Stimulated activated CD8-positive, alpha-beta memory T cell treated with anti-CD3 and anti-CD28 coated beads, Interleukin-12 subunit alpha, Interleukin-12 subunit beta, amount 100 ng/mL, for 24 hours (primary cell): ENCODE data around the gene ZNF618.

Source experiments
- DNase-seq: peaks from one replicate; pipeline ENCODE4 v3.0.0-alpha.2; 2020; ENCODE audit errors: extremely low read depth

Gene ZNF618

GRCh38 chr9:114023961-114024360 lies 147.9 kb downstream of the ZNF618 start:
- no peak for DNase-seq

- DNase-seq: no peak
Measured at GRCh38 chr9:114025196-114025753, 149.2 kb downstream of the ZNF618 start.

- DNase-seq: no peak
Measured at GRCh38 chr9:114025760-114026159, 149.7 kb downstream of the ZNF618 start.

- no peak for DNase-seq
Measured at GRCh38 chr9:114026335-114026734, 150.2 kb downstream of the ZNF618 start.

- no peak for DNase-seq
Measured at GRCh38 chr9:114027159-114027862, 151.2 kb downstream of the ZNF618 start.

DNA sequence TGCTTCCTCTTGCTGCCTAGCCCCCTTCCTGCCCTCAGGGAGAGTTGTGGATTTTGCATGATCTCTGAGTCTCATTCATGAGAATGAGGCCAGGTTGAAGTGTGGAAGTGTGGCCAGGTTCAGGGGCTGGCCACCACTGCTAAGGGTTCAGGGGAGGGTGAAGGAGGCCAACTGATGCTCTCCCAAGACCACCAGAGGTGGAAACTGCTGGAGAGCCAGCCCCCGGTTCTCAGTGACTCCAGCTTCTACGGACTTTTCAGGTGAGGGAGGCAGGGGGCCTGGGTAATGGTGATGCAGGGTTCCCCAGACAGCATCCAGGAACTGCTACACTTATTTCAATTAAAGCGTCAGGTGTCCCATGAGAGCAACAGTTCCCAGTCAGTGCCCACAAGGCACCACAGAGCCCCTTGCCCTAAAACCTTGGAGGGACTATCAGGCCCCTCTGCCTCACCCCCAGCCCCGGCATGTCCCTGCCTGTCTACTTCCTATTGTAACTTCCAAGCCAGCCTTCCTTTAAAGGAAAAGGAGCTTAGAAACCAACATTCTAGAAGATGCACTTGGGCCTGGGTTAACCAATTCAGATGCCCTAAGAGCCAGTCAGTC lies 151.9 kb downstream of the ZNF618 start:
- no peak for DNase-seq

DNA sequence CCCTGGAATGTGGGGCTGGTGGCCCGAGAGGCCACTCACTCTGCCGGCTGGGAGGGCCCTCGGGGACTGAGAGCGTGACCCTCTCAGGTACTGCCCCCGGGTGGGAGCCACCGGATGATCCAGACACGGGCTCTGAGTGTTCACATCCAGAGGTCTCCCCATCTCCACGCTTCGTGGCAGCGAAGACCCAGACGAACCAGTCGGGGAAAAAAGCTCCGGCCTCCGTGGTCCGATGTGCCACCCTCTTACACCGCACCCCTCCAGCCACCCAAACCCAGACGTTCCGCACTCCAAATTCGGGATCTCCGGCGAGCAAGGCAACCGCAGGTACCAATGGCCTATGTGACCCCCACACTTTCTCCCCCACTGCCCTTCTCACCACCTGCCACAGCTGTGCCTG lies 152.5 kb downstream of the ZNF618 start:
- no peak for DNase-seq

DNA sequence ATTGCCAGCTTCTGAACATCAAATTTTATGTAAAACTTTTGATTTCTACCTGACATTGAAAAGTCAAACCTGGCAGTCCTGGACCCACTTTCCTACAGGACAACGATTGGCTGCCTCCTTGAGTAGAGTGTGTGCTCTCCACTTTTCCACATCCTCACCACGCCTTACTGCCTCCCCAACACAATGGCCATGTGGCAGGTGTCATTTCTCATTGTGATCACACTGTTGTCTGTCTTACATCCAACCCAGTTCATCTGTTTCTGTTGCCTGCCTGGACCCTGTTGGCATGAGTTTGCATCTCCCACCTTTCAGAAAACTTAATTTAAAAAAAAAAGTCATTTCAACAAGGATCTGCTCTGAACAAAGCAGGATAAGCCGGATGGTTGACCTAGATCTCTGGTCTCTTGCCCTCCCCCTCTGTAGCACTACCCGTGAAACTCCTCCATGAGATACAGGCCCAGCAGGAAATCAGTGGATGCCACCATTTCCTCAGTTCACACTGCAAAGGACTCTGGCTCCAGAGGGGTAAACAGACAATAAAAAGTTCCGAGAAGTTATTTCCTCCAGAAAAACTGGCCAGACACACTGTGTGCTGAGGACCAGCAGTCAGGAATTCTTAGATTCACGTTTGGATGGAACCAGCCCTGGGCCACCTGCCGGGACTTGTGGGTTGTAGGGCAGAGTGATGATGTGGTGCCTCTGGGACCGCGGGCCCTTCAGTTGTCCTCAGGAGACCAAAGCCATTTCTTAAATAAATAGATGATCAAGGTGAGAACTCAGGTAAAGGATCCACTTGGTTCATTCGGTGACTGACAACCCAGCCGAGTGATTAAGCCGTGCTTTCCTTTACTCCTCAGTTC lies 153.4 kb downstream of the ZNF618 start:
- no peak for DNase-seq

DNA sequence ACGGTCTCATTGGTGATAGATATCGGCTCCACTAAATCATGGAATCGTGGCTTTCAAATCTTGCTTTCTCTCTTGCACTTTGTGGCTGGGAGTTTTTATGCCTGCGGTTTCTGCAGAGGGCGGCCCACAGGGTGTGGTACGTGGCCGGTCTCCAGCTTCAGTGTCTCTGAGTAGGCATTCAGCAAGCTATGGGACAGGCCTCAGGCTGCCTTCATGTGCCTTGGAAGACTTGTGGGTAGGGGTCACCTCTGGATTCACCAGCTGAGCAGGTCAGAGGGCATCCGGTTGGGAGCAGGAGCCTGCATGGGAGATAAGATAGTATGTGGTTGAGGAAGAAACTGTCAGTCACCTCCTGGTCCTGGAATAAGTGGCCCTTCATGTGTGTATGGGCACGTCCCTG lies 154.3 kb downstream of the ZNF618 start:
- DNase-seq: no peak

- no peak for DNase-seq
Measured at GRCh38 chr9:114031037-114031630, 155.0 kb downstream of the ZNF618 start.

DNA sequence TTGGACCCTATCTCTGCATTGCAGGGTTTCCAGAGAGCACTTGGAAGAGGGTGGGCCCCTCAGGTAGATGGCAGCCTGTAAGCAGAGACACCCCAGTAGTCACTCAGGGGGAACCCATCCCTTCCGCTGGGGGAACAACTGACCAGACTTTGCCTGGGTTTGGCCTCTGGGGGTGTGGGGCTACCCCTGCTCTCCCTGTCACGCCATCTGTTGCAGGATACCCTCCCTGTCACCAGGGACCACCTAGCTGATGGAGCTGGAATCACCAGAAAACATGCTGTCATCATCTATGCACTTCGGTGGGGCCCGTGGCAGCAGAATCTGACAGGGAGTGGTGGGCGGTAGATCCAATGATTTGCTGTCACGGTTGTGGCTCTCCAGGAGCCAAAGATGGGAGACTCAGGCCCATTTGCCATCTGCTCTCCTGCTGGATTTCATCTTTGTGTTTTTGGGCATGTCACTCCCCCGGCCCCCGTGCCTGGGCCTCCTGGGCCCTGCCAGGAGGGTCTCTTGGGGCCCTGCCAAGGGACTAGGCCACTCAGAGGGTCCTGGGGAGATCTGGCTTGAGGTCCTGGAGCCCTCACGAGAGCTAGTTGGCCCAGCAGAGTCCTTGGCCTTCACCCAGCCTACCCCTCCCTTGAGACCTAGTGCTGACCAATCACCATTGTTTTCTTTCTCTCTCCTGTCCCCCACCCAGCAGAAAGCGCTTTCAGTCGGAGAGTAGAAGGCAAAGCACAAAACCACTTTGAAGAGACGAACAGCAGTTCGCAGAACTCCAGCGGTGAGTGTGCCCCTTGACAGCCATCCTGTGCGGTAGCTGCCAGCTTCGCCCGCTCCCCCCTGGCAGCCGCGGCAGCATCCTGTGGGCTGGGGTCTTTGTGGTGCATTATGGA lies 156.1 kb downstream of the ZNF618 start:
- no peak for DNase-seq

DNA sequence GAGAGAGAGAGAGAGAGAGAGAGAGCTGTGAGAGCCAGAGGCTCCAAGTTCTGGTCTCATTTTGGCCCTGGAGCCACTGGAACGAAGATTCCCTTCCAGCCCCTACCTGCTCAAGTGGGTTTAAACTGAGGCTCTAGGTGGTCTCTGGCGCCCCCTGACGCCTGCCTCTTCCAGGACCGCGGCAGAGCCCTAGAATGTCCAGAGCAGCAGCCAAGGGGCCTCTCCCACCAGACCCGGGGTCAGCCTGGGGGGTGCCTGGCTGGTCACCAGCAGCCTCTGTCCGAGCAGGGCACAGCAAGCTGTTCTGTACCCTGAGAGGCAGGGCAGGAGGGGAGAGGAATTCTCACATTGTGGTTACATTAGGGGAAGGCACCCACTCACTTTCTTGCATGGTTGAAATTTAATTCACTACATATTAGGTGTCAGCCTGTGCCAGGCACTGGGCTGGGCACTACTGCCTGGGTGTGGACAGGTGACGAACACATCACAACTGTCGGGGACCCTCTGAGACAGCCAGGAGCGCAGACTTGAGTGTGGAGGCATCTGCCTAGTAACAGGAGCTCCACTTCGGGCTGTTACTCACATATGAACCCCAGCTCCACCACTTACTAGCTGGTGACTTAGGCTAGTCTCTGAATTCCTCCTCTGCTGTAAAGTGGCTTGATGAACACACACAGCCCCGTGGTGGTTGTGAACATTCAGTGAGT lies 157.4 kb downstream of the ZNF618 start:
- no peak for DNase-seq

- no peak for DNase-seq
Measured at GRCh38 chr9:114034196-114034595, 158.1 kb downstream of the ZNF618 start.

DNA sequence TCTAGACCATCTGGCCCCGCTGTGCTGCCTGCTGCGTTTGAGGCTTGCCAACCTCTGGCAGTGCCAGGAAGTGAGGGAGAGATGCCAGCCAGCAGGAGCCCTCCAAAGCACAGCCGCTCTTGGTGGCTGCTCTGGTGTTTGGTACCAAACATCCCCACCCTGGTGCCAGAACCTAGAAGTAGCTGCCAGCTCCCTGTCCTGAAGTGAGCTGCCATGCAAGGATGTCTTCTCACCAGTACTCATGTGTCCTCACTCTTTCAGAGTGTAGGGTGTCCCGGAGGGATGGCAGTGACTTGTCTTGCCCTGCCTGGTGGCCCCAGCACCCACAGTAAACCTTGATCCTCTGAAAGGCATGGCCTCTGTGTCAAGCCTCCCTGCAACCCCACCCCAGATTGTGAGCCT lies 158.6 kb downstream of the ZNF618 start:
- DNase-seq: no peak

- DNase-seq: no peak
Measured at GRCh38 chr9:114035221-114035844, 159.2 kb downstream of the ZNF618 start.

DNA sequence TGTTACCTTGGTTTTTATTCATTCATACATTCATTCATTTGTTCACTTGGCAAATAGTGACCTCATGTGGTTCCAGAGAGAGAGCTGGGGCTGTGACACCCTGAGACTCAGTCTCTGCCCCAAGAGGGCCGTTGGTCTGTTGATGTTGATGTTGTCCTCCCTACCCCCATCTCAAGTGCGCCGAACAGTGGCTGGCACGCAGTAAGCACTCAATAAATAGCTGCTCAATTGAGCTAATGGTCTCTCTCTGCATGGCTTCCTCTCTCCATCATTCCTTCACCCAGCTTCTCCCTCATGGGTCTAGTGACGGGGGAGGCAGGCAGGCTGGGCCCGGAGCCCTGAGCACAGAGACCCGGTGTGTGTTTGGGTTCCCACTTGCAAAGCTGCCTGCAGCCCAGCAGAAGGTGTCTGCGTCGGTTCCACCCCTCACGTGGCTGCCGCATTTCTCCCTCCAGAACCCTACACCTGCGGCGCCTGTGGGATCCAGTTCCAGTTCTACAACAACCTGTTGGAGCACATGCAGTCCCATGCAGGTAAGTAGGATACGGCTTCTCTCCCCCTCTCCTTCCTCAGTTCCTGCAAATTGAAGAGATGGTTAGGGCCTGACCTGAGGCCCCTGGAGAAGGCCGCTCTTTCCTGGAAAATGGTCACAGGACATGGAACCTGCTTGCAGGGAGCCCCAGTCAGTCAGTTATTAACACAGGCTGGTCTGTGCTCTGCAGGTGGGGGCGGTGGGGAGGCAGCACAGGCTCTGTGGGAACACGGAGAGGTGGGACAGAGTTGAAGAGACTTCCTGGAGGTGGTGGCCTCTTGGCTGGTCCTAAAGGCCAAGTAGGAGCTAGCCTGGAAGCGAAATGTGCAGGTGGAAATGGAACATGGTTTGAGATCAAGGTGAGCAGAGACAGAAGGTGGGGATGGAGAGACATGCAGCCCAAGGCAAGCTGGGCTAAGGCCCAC lies 160.0 kb downstream of the ZNF618 start:
- DNase-seq: no peak

- DNase-seq: no peak
Measured at GRCh38 chr9:114037249-114037648, 161.1 kb downstream of the ZNF618 start.

- DNase-seq: no peak
Measured at GRCh38 chr9:114037961-114038723, 162.0 kb downstream of the ZNF618 start.
